Measurements from ENCODE around the gene OPN5. TPM values are rescaled to one million over a fixed set of nuclear protein-coding genes. Genes with fewer than 3 reads are reported as not detected.
"Not testable (repeated sequence)": the region's sequence is repeated elsewhere in the genome, so short reads cannot be mapped to it uniquely, and the experiment has no call there.

Gene OPN5
- total RNA-seq, 2 donors from 2014 or later, result not detected

DNA sequence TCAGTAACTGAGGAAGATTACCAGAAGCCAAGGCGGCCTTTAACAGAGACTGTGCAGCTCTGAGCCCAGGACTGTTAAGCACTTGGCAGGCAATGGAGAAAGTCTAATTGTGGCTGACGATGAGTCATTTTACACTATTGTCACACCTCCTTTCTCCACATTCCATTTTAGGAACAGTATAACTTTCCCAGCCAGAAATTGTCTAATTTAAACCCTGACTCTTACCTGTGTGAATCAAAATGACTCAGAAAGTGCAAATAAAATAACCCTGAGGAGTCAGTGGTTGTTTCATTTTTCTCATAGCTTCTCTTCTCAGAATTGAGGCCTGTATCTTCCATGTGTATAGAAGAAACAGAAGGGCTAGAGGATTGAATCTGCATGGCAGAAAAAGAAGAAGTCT lies 40.0 kb upstream of the OPN5 start:
- no peaks in the 10 kb centered on the region for H3K4me1 ChIP-seq (ENCODE audit: control insufficient read depth, insufficient read depth, low read length)
- no peak overlapping the region for H3K4me3 ChIP-seq (ENCODE audit: low read length)
- no peaks in the 10 kb centered on the region for H3K27me3 Mint-ChIP-seq (ENCODE audit: insufficient read depth)
- 88% methylated on average over 2 of the region's 2 CpGs; no CpG with 5 or more reads in 1 of the 2 experiments for WGBS, 2 experiments (ENCODE audit: insufficient coverage in 1 of 2, insufficient read length in 1 of 2)
- peaks cover 7% of the 10 kb centered on the region for H3K9me3 Mint-ChIP-seq
- no peaks in the 10 kb centered on the region for H3K9me3 ChIP-seq (ENCODE audit: control insufficient read depth, low read length)
- H3K27ac ChIP-seq (ENCODE audit: low read depth, low read length), result no peak overlapping the region
- DNase-seq, result no peak
- TF ChIP-seq, protein P1, sequence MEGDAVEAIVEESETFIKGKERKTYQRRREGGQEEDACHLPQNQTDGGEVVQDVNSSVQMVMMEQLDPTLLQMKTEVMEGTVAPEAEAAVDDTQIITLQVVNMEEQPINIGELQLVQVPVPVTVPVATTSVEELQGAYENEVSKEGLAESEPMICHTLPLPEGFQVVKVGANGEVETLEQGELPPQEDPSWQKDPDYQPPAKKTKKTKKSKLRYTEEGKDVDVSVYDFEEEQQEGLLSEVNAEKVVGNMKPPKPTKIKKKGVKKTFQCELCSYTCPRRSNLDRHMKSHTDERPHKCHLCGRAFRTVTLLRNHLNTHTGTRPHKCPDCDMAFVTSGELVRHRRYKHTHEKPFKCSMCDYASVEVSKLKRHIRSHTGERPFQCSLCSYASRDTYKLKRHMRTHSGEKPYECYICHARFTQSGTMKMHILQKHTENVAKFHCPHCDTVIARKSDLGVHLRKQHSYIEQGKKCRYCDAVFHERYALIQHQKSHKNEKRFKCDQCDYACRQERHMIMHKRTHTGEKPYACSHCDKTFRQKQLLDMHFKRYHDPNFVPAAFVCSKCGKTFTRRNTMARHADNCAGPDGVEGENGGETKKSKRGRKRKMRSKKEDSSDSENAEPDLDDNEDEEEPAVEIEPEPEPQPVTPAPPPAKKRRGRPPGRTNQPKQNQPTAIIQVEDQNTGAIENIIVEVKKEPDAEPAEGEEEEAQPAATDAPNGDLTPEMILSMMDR (conservative IDR thresholded peaks at IDR 0.05), result no peak
- H3K36me3 Mint-ChIP-seq (ENCODE audit: low read depth), result no peaks in the 10 kb centered on the region
- no peak overlapping the region for H3K27ac Mint-ChIP-seq
- no peaks in the 10 kb centered on the region for H3K27me3 ChIP-seq (ENCODE audit: control insufficient read depth, insufficient read depth, low read length, poor library complexity, severe bottlenecking)
- H3K9ac ChIP-seq (ENCODE audit: extremely low read depth, low read length, poor library complexity, severe bottlenecking), result no peak overlapping the region
- no peaks in the 10 kb centered on the region for H3K4me1 Mint-ChIP-seq
- H3K36me3 ChIP-seq (ENCODE audit: control insufficient read depth, insufficient read depth, low read length), result no peaks in the 10 kb centered on the region
- H3K4me3 Mint-ChIP-seq, result no peak overlapping the region

DNA sequence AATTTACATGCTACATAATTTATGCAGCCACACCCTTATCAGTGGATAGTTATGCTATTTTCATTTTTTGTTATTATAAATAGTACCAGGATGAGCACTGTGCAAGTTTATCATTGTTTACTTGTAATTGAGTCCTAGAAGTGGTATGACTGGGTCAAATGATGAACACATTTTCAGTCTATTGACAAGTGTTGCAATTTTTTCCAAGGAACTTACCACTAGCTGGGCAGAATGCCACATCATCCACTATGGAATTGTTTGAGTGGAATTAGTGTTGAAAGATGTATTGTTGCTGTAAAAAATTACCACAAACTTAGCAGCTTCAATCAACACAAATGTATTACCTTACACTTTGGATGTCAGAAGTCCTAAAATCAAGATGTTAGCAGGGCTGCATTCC lies 38.1 kb upstream of the OPN5 start:
- Histone ChIP-seq H3K4me3 (ENCODE audit: low read length) (no peak overlapping the region), H3K4me1 (ENCODE audit: control insufficient read depth, insufficient read depth, low read length) (no peaks in the 10 kb centered on the region), H3K27ac (ENCODE audit: low read depth, low read length) (no peak overlapping the region), H3K9me3 (ENCODE audit: control insufficient read depth, low read length) (no peaks in the 10 kb centered on the region), H3K9ac (ENCODE audit: extremely low read depth, low read length, poor library complexity, severe bottlenecking) (no peak overlapping the region), H3K27me3 (ENCODE audit: control insufficient read depth, insufficient read depth, low read length, poor library complexity, severe bottlenecking) (no peaks in the 10 kb centered on the region), H3K36me3 (ENCODE audit: control insufficient read depth, insufficient read depth, low read length) (no peaks in the 10 kb centered on the region)
- H3K4me3 Mint-ChIP-seq, result no peak overlapping the region
- TF ChIP-seq, protein P1 (conservative IDR thresholded peaks at IDR 0.05), result no peak
- H3K36me3 Mint-ChIP-seq (ENCODE audit: low read depth), result no peaks in the 10 kb centered on the region
- no peaks in the 10 kb centered on the region for H3K27me3 Mint-ChIP-seq (ENCODE audit: insufficient read depth)
- H3K9me3 Mint-ChIP-seq, result peaks cover 7% of the 10 kb centered on the region
- no peak for DNase-seq
- no peaks in the 10 kb centered on the region for H3K4me1 Mint-ChIP-seq
- no peak overlapping the region for H3K27ac Mint-ChIP-seq

DNA sequence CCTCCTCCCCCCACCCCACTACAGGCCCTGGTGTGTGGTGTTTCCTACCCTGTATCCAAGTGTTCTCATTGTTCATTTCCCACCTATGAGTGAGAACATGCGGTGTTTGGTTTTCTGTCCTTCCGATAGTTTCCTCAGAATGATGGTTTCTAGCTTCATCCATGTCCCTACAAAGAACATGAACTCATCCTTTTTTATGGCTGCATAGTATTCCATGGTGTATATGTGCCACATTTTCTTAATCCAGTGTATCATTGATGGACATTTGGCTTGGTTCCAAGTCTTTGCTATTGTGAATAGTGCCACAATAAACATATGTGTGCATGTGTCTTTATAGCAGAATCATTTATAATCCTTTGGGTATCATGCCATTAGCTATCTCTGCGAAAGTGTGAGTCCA lies 36.6 kb upstream of the OPN5 start:
- not testable (repeated sequence) for H3K9me3 ChIP-seq (ENCODE audit: control insufficient read depth, low read length); H3K4me1 ChIP-seq (ENCODE audit: control insufficient read depth, insufficient read depth, low read length); H3K9ac ChIP-seq (ENCODE audit: extremely low read depth, low read length, poor library complexity, severe bottlenecking); H3K4me1 Mint-ChIP-seq; H3K4me3 ChIP-seq (ENCODE audit: low read length); H3K27ac Mint-ChIP-seq; H3K27me3 ChIP-seq (ENCODE audit: control insufficient read depth, insufficient read depth, low read length, poor library complexity, severe bottlenecking); DNase-seq; H3K36me3 ChIP-seq (ENCODE audit: control insufficient read depth, insufficient read depth, low read length); H3K36me3 Mint-ChIP-seq (ENCODE audit: low read depth); H3K27me3 Mint-ChIP-seq (ENCODE audit: insufficient read depth); H3K9me3 Mint-ChIP-seq; H3K4me3 Mint-ChIP-seq; H3K27ac ChIP-seq (ENCODE audit: low read depth, low read length)
- WGBS, 2 experiments (ENCODE audit: insufficient coverage in 1 of 2, insufficient read length in 1 of 2), result 95 to 100% methylated on average over 3 of the region's 3 CpGs

DNA sequence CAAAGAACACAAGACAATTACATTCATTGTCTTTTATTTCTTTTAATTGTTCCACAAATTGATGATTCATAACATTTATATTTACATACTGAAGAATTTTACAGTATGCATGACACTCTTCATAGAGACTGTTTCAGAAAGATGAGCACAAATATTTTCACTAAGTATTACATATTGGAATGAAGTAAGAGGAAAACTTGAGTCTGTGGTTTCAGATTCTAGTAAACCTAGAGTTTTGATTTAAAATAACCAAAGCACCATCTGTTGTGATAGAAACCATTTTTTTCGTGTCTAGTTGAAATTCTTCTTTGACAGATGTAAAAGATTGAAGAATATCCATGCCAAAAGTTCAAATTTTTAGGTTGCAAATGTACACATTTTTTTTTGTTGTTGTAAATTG lies 32.1 kb upstream of the OPN5 start:
- 86% methylated on average over 1 of the region's 1 CpG; no CpG with 5 or more reads in 1 of the 2 experiments for WGBS, 2 experiments (ENCODE audit: insufficient coverage in 1 of 2, insufficient read length in 1 of 2)
- Mint-ChIP-seq H3K27ac (no peak overlapping the region), H3K36me3 (ENCODE audit: low read depth) (no peaks in the 10 kb centered on the region), H3K4me3 (no peak overlapping the region), H3K27me3 (ENCODE audit: insufficient read depth) (no peaks in the 10 kb centered on the region), H3K4me1 (no peaks in the 10 kb centered on the region), H3K9me3 (peaks cover 8% of the 10 kb centered on the region)
- Histone ChIP-seq H3K27me3 (ENCODE audit: control insufficient read depth, insufficient read depth, low read length, poor library complexity, severe bottlenecking) (no peaks in the 10 kb centered on the region), H3K4me1 (ENCODE audit: control insufficient read depth, insufficient read depth, low read length) (no peaks in the 10 kb centered on the region), H3K9ac (ENCODE audit: extremely low read depth, low read length, poor library complexity, severe bottlenecking) (no peak overlapping the region), H3K27ac (ENCODE audit: low read depth, low read length) (no peak overlapping the region), H3K4me3 (ENCODE audit: low read length) (no peak overlapping the region), H3K36me3 (ENCODE audit: control insufficient read depth, insufficient read depth, low read length) (no peaks in the 10 kb centered on the region), H3K9me3 (ENCODE audit: control insufficient read depth, low read length) (peaks cover 5% of the 10 kb centered on the region)
- DNase-seq, result no peak
- TF ChIP-seq, protein P1 (conservative IDR thresholded peaks at IDR 0.05), result no peak
